GM23338 (cell line): ENCODE results near the gene CHCHD6.

Experiments
- CREB1 ChIP-seq: fragments of 250-450 bp; sonication (Bioruptor Pico); IDR thresholded peaks from 2 replicates; pipeline ENCODE4 v1.5.0; 2020; ENCODE audit warnings: low read depth, mild to moderate bottlenecking, moderate library complexity
- EZH2 ChIP-seq: fragments of 200-600 bp; sonication (generic); IDR thresholded peaks from one replicate; pipeline ENCODE4 v1.8.0; 2017; ENCODE audit warnings: antibody characterized with exemption, mild to moderate bottlenecking, low read depth; ENCODE audit not compliant: unreplicated experiment
- EZH2phosphoT487 ChIP-seq: fragments of 200-600 bp; sonication (generic); IDR thresholded peaks from one replicate; pipeline ENCODE4 v1.8.1; 2018; ENCODE audit warnings: antibody characterized with exemption; ENCODE audit not compliant: unreplicated experiment
- JUNB ChIP-seq: IDR thresholded peaks from one replicate; pipeline ENCODE4 v1.6.1; 2016; ENCODE audit warnings: antibody characterized with exemption; ENCODE audit not compliant: unreplicated experiment
- NANOG ChIP-seq: IDR thresholded peaks from 2 replicates; pipeline ENCODE4 v1.6.1; 2016; ENCODE audit warnings: antibody characterized with exemption, borderline replicate concordance
- POLR2AphosphoS5 ChIP-seq: IDR thresholded peaks from 2 replicates; pipeline ENCODE4 v1.6.1; 2016; ENCODE audit warnings: antibody characterized with exemption, low read depth
- STAT1 ChIP-seq: IDR thresholded peaks from one replicate; pipeline ENCODE4 v1.6.1; 2016; ENCODE audit warnings: antibody characterized with exemption; ENCODE audit not compliant: unreplicated experiment
- ZNF114 ChIP-seq: fragments of 250-450 bp; sonication (Bioruptor Pico); IDR thresholded peaks from 2 replicates; pipeline ENCODE4 v1.5.0; 2020; ENCODE audit warnings: mild to moderate bottlenecking, moderate library complexity
- ZNF331 ChIP-seq: fragments of 250-450 bp; sonication (Bioruptor Pico); IDR thresholded peaks from 2 replicates; pipeline ENCODE4 v1.5.0; 2020; ENCODE audit warnings: low read depth, mild to moderate bottlenecking, moderate library complexity
- TF ChIP-seq, protein P1 (sequence below), 2 experiments: fragments of 200-600 bp in 1 of 2; sonication (generic) in 1 of 2; conservative IDR thresholded peaks; 2 replicates each; pipeline versions ENCODE4 v1.5.1 to v1.6.1; 2016 to 2017; ENCODE audit warnings: antibody characterized with exemption in 2 of 2, low read depth in 2 of 2, mild to moderate bottlenecking in 2 of 2, moderate library complexity in 1 of 2
- TF ChIP-seq, protein P2 (sequence below): IDR thresholded peaks from one replicate; pipeline ENCODE4 v1.6.1; 2018; ENCODE audit warnings: antibody characterized with exemption; ENCODE audit not compliant: unreplicated experiment
- TF ChIP-seq, protein P3 (sequence below): IDR thresholded peaks from 2 replicates; pipeline ENCODE4 v1.6.1; 2016; ENCODE audit warnings: antibody characterized with exemption

DNA sequence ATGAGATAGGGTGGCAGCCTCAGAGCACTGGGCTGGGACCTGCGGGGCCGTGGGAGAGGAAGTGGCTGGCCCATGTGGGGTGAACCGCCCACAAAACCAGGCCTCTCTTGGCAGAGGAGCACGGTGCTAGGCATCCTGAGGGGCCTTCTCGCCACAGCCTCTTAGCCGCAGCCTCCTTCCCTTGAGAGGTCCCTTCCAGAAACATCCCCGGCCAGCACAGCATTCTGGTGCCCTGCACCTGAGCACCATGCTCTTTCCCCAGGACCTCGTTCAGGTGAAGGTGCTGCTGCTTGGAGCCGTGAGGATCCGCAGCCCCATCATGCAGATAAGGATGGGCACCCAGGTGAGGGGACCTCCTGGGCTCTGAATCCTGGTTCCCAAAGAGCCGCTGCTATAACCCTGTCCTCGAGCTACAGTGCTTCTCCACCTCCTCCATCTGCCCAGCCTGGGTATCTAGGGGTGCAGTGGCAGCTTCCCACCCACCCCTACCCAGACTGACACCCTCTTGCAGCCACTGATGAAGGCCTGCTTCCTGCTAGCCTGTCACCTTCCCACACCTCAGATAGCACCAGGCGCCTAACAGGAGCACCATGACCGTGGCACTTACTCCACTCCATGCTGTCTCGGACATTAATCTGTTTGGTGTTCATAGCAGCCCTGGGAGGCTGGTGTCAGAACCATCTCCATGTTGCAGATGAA, 37.9 kb upstream of the CHCHD6 start:
- TF ChIP-seq EZH2 (no peak), CREB1 (CRISPR knock-in tag) (no peak), EZH2phosphoT487 (no peak), POLR2AphosphoS5 (no peak), JUNB (no peak), NANOG (no peak), ZNF331 (CRISPR knock-in tag) (no peak), STAT1 (no peak), ZNF114 (CRISPR knock-in tag) (no peak)
- TF ChIP-seq, protein P1, sequence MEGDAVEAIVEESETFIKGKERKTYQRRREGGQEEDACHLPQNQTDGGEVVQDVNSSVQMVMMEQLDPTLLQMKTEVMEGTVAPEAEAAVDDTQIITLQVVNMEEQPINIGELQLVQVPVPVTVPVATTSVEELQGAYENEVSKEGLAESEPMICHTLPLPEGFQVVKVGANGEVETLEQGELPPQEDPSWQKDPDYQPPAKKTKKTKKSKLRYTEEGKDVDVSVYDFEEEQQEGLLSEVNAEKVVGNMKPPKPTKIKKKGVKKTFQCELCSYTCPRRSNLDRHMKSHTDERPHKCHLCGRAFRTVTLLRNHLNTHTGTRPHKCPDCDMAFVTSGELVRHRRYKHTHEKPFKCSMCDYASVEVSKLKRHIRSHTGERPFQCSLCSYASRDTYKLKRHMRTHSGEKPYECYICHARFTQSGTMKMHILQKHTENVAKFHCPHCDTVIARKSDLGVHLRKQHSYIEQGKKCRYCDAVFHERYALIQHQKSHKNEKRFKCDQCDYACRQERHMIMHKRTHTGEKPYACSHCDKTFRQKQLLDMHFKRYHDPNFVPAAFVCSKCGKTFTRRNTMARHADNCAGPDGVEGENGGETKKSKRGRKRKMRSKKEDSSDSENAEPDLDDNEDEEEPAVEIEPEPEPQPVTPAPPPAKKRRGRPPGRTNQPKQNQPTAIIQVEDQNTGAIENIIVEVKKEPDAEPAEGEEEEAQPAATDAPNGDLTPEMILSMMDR (conservative IDR thresholded peaks at IDR 0.05; ENCODE audit: low read depth in 2 of 2) = no peak
- TF ChIP-seq, protein P2, sequence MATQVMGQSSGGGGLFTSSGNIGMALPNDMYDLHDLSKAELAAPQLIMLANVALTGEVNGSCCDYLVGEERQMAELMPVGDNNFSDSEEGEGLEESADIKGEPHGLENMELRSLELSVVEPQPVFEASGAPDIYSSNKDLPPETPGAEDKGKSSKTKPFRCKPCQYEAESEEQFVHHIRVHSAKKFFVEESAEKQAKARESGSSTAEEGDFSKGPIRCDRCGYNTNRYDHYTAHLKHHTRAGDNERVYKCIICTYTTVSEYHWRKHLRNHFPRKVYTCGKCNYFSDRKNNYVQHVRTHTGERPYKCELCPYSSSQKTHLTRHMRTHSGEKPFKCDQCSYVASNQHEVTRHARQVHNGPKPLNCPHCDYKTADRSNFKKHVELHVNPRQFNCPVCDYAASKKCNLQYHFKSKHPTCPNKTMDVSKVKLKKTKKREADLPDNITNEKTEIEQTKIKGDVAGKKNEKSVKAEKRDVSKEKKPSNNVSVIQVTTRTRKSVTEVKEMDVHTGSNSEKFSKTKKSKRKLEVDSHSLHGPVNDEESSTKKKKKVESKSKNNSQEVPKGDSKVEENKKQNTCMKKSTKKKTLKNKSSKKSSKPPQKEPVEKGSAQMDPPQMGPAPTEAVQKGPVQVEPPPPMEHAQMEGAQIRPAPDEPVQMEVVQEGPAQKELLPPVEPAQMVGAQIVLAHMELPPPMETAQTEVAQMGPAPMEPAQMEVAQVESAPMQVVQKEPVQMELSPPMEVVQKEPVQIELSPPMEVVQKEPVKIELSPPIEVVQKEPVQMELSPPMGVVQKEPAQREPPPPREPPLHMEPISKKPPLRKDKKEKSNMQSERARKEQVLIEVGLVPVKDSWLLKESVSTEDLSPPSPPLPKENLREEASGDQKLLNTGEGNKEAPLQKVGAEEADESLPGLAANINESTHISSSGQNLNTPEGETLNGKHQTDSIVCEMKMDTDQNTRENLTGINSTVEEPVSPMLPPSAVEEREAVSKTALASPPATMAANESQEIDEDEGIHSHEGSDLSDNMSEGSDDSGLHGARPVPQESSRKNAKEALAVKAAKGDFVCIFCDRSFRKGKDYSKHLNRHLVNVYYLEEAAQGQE = no peak
- TF ChIP-seq, protein P3, sequence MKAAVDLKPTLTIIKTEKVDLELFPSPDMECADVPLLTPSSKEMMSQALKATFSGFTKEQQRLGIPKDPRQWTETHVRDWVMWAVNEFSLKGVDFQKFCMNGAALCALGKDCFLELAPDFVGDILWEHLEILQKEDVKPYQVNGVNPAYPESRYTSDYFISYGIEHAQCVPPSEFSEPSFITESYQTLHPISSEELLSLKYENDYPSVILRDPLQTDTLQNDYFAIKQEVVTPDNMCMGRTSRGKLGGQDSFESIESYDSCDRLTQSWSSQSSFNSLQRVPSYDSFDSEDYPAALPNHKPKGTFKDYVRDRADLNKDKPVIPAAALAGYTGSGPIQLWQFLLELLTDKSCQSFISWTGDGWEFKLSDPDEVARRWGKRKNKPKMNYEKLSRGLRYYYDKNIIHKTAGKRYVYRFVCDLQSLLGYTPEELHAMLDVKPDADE = no peak
